ENCODE measurements around the gene ANO6. TPM values are rescaled to one million over a fixed set of nuclear protein-coding genes. Genes with fewer than 3 reads are reported as not detected.
"Not testable (repeated sequence)": the region's sequence is repeated elsewhere in the genome, so short reads cannot be mapped to it uniquely, and the experiment has no call there.

The ANO6 gene
- polyA plus RNA-seq, 1 donor (not counting 4 experiments of a cell fraction or from before 2014, with no cell fraction given), result 64.3 TPM

- H3K27ac ChIP-seq (ENCODE audit: control insufficient read depth, insufficient read depth, low read length), result no peak overlapping the region
- TF ChIP-seq CTCF (optimal IDR thresholded peaks at IDR 0.05 in 1 of 3, IDR thresholded peaks at IDR 0.05 in 1 of 3, conservative IDR thresholded peaks at IDR 0.05 in 1 of 3; ENCODE audit: extremely low read depth in 1 of 3, insufficient read depth in 2 of 3, low read length in 3 of 3) (no peak), EZH2 (IDR thresholded peaks at IDR 0.05; ENCODE audit: low read length) (no peak)
- FAIRE-seq (peak; percentile 5), DNase-seq (ENCODE audit: low read depth, low spot score) (no peak)
- H3K9me1 ChIP-seq (ENCODE audit: control insufficient read depth, extremely low read depth, insufficient read depth, low read length), result no peaks in the 10 kb centered on the region
- H3K9ac ChIP-seq (ENCODE audit: control insufficient read depth, extremely low read depth, insufficient read depth, low read length), result no peak overlapping the region
- H3K79me2 ChIP-seq (ENCODE audit: control insufficient read depth, insufficient read depth, low read length), result peaks cover 28% of the 10 kb centered on the region
- dilution Hi-C loops (cut with MboI; ENCODE audit: extremely low pct_ligation_motif_present, low sequenced_read_pairs), result no loop called here
- H3K4me3 ChIP-seq (ENCODE audit: control insufficient read depth in 2 of 3, extremely low read depth in 1 of 3, insufficient read depth in 2 of 3, low read depth in 1 of 3, low read length in 3 of 3), result no peak overlapping the region
- no peak overlapping the region for H2AFZ ChIP-seq (ENCODE audit: control insufficient read depth, low read length)
- no peaks in the 10 kb centered on the region for H3K4me1 ChIP-seq (ENCODE audit: control insufficient read depth, extremely low read depth, insufficient read depth, low read length)
- no peaks in the 10 kb centered on the region for H3K27me3 ChIP-seq (ENCODE audit: control insufficient read depth, extremely low read depth, insufficient read depth, low read length)
- H3K36me3 ChIP-seq (ENCODE audit: control insufficient read depth in 2 of 2, extremely low read depth in 1 of 2, insufficient read depth in 2 of 2, low read length in 2 of 2), result peaks cover 2 to 5% of the 10 kb centered on the region in 2 experiments
- no peaks in the 10 kb centered on the region for H4K20me1 ChIP-seq (ENCODE audit: control insufficient read depth, extremely low read depth, insufficient read depth, low read length)
- H3K4me2 ChIP-seq (ENCODE audit: control insufficient read depth, extremely low read depth, insufficient read depth, low read depth, low read length), result no peak overlapping the region
- H3K9me3 ChIP-seq (ENCODE audit: control insufficient read depth, low read depth, low read length), result no peaks in the 10 kb centered on the region
These were observed 98.9 kb downstream of the ANO6 start for GRCh38 chr12:45314770-45315169.

- no peak for FAIRE-seq
These were observed 99.6 kb downstream of the ANO6 start for GRCh38 chr12:45315462-45315861.

GRCh38 chr12:45317261-45317660 lies 101.4 kb downstream of the ANO6 start:
- H3K4me1 ChIP-seq (ENCODE audit: control insufficient read depth, extremely low read depth, insufficient read depth, low read length); H3K9me3 ChIP-seq (ENCODE audit: control insufficient read depth, low read depth, low read length); H3K9me1 ChIP-seq (ENCODE audit: control insufficient read depth, extremely low read depth, insufficient read depth, low read length); H3K9ac ChIP-seq (ENCODE audit: control insufficient read depth, extremely low read depth, insufficient read depth, low read length); DNase-seq (ENCODE audit: low read depth, low spot score); H3K27ac ChIP-seq (ENCODE audit: control insufficient read depth, insufficient read depth, low read length); H2AFZ ChIP-seq (ENCODE audit: control insufficient read depth, low read length); FAIRE-seq; dilution Hi-C loops (cut with MboI; ENCODE audit: extremely low pct_ligation_motif_present, low sequenced_read_pairs); H3K4me2 ChIP-seq (ENCODE audit: control insufficient read depth, extremely low read depth, insufficient read depth, low read depth, low read length); H3K27me3 ChIP-seq (ENCODE audit: control insufficient read depth, extremely low read depth, insufficient read depth, low read length); H4K20me1 ChIP-seq (ENCODE audit: control insufficient read depth, extremely low read depth, insufficient read depth, low read length); H3K4me3 ChIP-seq (ENCODE audit: control insufficient read depth in 2 of 3, extremely low read depth in 1 of 3, insufficient read depth in 2 of 3, low read depth in 1 of 3, low read length in 3 of 3); H3K36me3 ChIP-seq (ENCODE audit: control insufficient read depth in 2 of 2, extremely low read depth in 1 of 2, insufficient read depth in 2 of 2, low read length in 2 of 2): not testable (repeated sequence)
- peaks cover 26% of the 10 kb centered on the region for H3K79me2 ChIP-seq (ENCODE audit: control insufficient read depth, insufficient read depth, low read length)

More at GRCh38 chr12:45315462-45315861, 99.6 kb downstream of the ANO6 start:
- Histone ChIP-seq H3K4me3 (ENCODE audit: control insufficient read depth in 2 of 3, extremely low read depth in 1 of 3, insufficient read depth in 2 of 3, low read depth in 1 of 3, low read length in 3 of 3) (no peak overlapping the region), H3K4me1 (ENCODE audit: control insufficient read depth, extremely low read depth, insufficient read depth, low read length) (no peaks in the 10 kb centered on the region), H2AFZ (ENCODE audit: control insufficient read depth, low read length) (no peak overlapping the region), H4K20me1 (ENCODE audit: control insufficient read depth, extremely low read depth, insufficient read depth, low read length) (no peaks in the 10 kb centered on the region), H3K27me3 (ENCODE audit: control insufficient read depth, extremely low read depth, insufficient read depth, low read length) (no peaks in the 10 kb centered on the region), H3K27ac (ENCODE audit: control insufficient read depth, insufficient read depth, low read length) (no peak overlapping the region), H3K9me1 (ENCODE audit: control insufficient read depth, extremely low read depth, insufficient read depth, low read length) (no peaks in the 10 kb centered on the region), H3K79me2 (ENCODE audit: control insufficient read depth, insufficient read depth, low read length) (peaks cover 24% of the 10 kb centered on the region), H3K36me3 (ENCODE audit: control insufficient read depth in 2 of 2, extremely low read depth in 1 of 2, insufficient read depth in 2 of 2, low read length in 2 of 2) (peaks cover 2 to 5% of the 10 kb centered on the region in 2 experiments), H3K4me2 (ENCODE audit: control insufficient read depth, extremely low read depth, insufficient read depth, low read depth, low read length) (no peak overlapping the region), H3K9ac (ENCODE audit: control insufficient read depth, extremely low read depth, insufficient read depth, low read length) (no peak overlapping the region), H3K9me3 (ENCODE audit: control insufficient read depth, low read depth, low read length) (no peaks in the 10 kb centered on the region)
- no peak for DNase-seq (ENCODE audit: low read depth, low spot score)
- dilution Hi-C loops (cut with MboI; ENCODE audit: extremely low pct_ligation_motif_present, low sequenced_read_pairs), result no loop called here
- TF ChIP-seq CTCF (optimal IDR thresholded peaks at IDR 0.05 in 1 of 3, IDR thresholded peaks at IDR 0.05 in 1 of 3, conservative IDR thresholded peaks at IDR 0.05 in 1 of 3; ENCODE audit: extremely low read depth in 1 of 3, insufficient read depth in 2 of 3, low read length in 3 of 3), result no peak
- TF ChIP-seq EZH2 (IDR thresholded peaks at IDR 0.05; ENCODE audit: low read length), result no peak

All from keratinocyte (primary cell).